GM18870 (cell line): ENCODE data around the gene ADAT3.
"Not testable (repeated sequence)": the region's sequence is repeated elsewhere in the genome, so short reads cannot be mapped to it uniquely, and the experiment has no call there.

Experiments used
- ATAC-seq: cut with Tn5 transposase; IDR thresholded peaks from one replicate; pipeline ENCODE4 v1.9.1; 2021; ENCODE audit warnings: moderate library complexity; ENCODE audit not compliant: unreplicated experiment

Gene ADAT3

GRCh38 chr19:1882786-1883692 lies 22.2 kb upstream of the ADAT3 start:
- ATAC-seq, result no peak

DNA sequence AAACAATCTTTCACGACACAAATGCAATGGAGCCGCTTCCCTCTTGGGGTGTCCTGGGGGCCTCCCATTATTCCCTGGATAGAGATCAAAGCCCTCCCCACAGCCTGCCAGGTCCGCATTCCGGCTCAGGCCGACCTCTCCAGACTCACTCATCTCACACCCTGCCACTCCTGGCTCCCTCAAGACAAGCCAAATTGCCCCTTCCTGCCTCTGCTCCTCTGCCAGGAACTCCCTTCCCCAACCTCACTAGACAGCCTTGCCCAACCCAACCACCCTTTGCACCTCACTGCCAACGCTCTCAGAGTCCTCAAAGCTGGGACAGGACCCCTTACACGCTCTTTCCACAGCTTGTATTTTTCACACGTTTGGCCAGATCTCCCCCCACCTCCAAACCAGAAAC lies 21.4 kb upstream of the ADAT3 start:
- ATAC-seq, result no peak

DNA sequence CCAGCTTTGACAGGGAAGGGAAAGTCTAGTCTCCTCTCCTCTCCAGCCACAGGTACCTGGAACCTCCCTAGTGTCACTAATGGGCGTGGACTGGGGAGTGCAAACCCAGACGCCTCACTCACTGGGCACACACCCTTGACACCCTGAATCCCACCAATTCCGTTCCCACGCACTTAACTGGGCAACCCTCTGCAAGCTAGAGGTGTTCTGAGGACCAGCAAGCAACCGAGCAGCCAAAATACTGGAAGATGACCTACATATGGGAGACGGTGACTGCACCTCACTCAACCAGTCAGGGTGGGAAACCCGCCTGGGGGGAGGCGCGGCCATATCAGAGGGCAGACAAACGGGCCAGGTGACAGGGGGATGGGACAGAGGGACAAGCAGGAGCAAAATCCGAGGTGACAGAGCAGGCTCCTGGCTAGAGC lies 20.9 kb upstream of the ADAT3 start:
- no peak for ATAC-seq

DNA sequence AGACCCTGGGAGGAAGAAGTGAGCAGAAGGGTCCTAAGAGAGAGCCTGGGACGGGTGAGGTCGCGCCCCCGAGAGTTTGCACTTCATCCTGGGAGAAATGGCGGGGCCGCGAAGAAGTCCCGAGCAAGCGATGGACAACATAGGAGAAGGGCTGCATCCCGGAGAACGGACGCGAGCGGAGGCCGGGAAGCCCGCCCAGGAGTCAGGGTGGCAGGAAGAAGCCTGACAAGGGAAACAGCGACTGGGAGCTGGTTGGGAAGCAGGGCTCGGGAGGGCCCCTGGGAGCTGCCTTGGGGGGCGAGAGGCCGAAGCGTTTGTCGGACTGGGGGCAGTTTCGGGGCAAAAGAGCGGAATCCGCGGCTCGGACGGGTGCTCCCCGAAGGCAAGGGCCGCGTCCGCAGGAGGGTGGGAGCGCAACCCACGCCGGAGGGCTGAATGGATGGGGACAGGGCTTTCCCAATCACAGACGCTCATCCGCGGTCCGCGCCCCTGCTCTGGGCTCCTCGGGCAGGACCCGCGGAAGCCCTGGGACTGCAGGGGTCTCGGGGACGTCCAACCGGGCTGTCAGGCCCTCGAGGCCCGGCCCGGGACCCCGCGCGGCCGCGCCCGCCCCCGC lies 20.4 kb upstream of the ADAT3 start:
- ATAC-seq, result no peak

- ATAC-seq, result not testable (repeated sequence)
Measured at GRCh38 chr19:1885398-1886119, 19.6 kb upstream of the ADAT3 start, which contains the start of gene ABHD17A. ABHD17A (minus strand) TSS chr19:1885496; CDS start chr19:1881566, 3,930 bp downstream.

DNA sequence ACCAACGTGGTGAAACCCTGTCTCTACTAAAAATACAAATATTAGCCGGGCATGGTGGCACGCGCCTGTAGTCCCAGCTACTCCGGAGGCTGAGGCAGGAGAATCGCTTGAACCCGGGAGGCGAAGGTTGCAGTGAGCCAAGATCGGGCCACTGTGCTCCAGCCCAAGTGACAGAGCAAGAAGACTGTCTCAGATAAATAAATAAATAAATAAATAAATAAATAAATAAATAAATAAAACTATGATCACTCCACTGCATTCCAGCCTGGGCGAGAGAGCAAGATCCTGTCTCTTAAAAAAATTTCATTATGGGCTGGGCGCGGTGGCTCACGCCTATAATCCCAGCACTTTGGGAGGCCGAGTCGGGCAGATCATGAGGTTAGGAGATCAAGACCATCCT lies 18.8 kb upstream of the ADAT3 start:
- ATAC-seq, result not testable (repeated sequence)

GRCh38 chr19:1888385-1888784 lies 16.8 kb upstream of the ADAT3 start:
- no peak for ATAC-seq

DNA sequence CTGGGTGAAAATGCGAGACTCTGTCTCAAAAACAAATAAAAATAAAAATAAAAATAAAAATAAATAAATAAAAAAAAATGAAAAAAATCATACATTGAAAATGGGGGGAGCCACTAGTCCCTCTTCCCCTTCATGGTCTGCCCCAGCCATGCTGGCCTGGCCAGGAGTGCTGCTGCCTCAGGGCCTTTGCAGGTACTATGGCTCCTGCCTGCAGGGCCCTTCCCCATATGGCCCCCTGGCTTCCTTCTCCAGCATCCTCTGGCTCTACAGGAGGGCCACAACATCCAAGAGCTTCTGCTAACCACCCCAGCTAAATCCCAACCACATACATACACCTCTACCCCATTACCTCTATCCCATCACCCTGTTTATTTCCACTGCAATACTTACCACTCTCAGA lies 15.3 kb upstream of the ADAT3 start:
- no peak for ATAC-seq

- no peak for ATAC-seq
Measured at GRCh38 chr19:1893791-1894190, 11.4 kb upstream of the ADAT3 start.

- ATAC-seq, result no peak
Measured at GRCh38 chr19:1896508-1896907, 8.7 kb upstream of the ADAT3 start.

GRCh38 chr19:1901940-1902404 lies 3.2 kb upstream of the ADAT3 start:
- no peak for ATAC-seq

GRCh38 chr19:1902923-1903322 lies 2.3 kb upstream of the ADAT3 start:
- no peak for ATAC-seq

DNA sequence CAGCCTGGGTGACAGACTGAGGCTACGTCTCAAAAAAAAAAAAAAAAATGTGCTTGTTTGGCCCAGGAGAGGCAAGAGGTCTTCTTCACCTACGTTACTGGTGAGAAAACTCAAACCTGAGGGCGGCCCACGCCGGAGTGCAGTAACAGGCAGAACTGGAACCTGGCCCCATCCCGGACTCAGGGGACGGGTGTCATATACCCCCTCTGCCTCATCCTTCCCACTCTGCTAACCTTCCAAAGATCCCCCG lies 414 bp upstream of the ADAT3 start:
- no peak for ATAC-seq

DNA sequence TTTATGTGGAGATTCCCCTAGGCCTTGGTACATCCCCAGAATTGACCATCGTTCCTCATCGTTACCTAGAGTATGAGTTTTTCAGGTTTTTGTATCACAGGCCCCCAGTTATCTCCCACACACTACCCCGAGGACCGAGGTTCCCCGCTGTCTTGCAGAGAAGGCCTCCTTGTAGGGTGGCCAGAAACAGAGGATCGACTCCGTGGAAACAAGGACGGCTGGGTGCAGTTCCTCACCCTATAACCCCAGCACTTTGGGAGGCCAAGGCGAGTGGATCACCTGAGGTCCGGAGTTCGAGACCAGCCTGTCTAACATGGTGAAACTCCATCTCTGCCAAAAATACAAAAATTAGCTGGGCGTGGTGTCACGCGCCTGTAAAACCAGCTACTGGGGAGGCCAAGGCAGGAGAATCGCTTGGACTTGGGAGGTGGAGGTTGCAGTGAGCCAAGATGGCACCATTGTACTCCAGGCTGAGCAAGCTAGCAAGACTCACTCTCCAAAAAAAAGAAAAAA lies 720 bp downstream of the ADAT3 start:
- no peak for ATAC-seq

GRCh38 chr19:1906985-1907562 lies 1.9 kb downstream of the ADAT3 start:
- ATAC-seq, result no peak

DNA sequence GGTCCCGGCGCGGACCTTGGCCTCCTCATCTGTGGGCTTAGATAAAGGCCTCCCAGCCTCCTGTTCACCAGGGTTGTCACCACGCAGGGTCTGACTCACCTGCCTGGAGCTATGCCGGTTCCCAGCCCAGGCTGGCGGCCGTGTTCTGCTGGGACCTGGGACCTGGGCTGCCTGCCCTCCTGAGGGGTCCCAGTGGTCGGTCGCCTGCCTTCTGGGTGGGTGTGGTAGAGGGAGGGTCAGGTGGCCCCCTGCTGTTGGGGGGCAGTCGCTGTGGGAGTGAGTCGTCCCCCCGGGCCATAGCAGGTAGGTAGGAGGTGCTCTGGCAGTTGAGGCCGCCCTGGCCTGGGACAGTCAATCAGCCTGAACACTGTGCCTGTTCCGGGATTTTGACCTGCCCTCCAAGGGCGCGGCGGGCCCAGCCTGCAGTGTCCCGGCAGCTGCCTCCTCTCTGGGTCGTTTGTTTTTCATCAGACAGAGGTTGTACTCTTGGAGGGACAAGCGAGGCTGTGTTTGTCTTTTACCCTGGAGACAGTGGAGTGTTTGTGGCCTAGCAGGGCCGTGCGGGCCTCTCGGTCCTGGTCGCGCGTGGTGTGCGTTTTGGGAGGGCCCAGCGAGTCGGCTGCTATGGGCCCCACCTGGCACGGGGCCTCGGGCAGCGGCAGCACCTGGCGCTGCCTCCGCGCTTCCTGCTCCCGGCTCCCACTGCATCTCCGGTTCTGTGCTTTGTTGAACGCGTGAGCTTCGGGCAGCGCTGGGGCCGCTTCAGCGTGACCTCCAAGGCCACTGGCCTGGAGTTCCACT lies 2.6 kb downstream of the ADAT3 start:
- no peak for ATAC-seq

- no peak for ATAC-seq
Measured at GRCh38 chr19:1908364-1908678, 3.1 kb downstream of the ADAT3 start.

- ATAC-seq, result no peak
Measured at GRCh38 chr19:1909761-1910080, 4.5 kb downstream of the ADAT3 start.

DNA sequence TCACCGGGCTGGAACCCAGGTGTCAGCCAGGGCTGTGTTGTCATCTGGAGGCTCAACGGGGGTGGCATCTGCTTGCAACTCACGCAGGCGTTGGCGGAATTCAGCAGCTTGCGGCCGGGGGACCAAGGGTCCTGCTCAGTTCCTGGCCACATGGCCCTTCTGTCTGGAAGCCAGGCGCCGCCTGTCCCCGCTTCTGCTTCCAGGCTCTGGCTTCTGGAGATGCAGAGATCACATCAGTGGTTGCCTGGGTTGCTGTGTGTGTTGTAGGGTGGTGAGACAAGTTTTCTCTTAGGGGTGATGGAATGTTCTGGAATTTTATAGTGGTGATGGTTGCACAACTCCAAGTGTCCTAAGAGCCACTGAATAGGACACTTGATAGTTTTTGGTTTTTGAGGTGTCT lies 5.0 kb downstream of the ADAT3 start:
- ATAC-seq, result no peak

- no peak for ATAC-seq
Measured at GRCh38 chr19:1911098-1911497, 5.9 kb downstream of the ADAT3 start.

GRCh38 chr19:1911995-1912394 lies 6.8 kb downstream of the ADAT3 start:
- no peak for ATAC-seq
